ENCODE results near the gene RFTN2. TPM values are rescaled to one million over a fixed set of nuclear protein-coding genes. Genes with fewer than 3 reads are reported as not detected.

Gene RFTN2
- total and polyA plus RNA-seq, 4 donors, result 0.40 to 22.6 (median 2.0) TPM

DNA sequence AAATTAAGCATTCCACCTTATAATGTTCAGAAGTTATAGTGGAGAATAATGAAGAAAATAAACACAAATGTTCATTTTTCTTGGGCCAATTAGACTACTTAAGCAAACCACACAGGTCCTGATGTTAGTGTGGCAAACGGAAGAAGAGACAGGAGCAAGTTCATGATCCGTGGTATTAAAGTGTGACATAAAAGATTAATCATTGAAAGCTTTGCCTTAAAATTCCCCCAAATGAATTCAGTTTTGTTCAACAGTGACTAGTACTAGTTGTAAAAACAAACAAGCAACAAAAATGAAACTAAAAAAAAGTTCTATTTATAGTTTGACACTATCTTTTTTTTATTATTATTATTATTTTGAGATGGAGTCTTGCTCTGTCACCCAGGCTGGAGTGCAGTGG lies 73.7 kb downstream of the RFTN2 start:
- TF ChIP-seq, protein P1, sequence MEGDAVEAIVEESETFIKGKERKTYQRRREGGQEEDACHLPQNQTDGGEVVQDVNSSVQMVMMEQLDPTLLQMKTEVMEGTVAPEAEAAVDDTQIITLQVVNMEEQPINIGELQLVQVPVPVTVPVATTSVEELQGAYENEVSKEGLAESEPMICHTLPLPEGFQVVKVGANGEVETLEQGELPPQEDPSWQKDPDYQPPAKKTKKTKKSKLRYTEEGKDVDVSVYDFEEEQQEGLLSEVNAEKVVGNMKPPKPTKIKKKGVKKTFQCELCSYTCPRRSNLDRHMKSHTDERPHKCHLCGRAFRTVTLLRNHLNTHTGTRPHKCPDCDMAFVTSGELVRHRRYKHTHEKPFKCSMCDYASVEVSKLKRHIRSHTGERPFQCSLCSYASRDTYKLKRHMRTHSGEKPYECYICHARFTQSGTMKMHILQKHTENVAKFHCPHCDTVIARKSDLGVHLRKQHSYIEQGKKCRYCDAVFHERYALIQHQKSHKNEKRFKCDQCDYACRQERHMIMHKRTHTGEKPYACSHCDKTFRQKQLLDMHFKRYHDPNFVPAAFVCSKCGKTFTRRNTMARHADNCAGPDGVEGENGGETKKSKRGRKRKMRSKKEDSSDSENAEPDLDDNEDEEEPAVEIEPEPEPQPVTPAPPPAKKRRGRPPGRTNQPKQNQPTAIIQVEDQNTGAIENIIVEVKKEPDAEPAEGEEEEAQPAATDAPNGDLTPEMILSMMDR (IDR thresholded peaks at IDR 0.05; ENCODE audit: control extremely low read depth, extremely low read depth), result no peak
- Histone ChIP-seq H3K27me3 (ENCODE audit: control insufficient read depth in 3 of 3, insufficient read depth in 3 of 3, low read length in 2 of 3) (no peaks in the 10 kb centered on the region), H3K9me3 (ENCODE audit: control insufficient read depth in 4 of 4, insufficient read depth in 3 of 4, low read length in 3 of 4) (no peaks in the 10 kb centered on the region), H3K9ac (ENCODE audit: insufficient read depth in 1 of 2, low read length in 2 of 2) (no peak overlapping the region), H3K4me3 (no peak overlapping the region), H3K4me1 (ENCODE audit: control insufficient read depth in 5 of 5, insufficient read depth in 5 of 5, low read length in 5 of 5) (no peaks in the 10 kb centered on the region), H3K27ac (ENCODE audit: low read depth in 1 of 2, low read length in 1 of 2) (no peak overlapping the region), H3K36me3 (ENCODE audit: control insufficient read depth in 4 of 4, insufficient read depth in 4 of 4, low read length in 4 of 4) (peaks cover 0 to 3% (median 0%) of the 10 kb centered on the region in 4 donors)
- no peak for DNase-seq
- ATAC-seq (ENCODE audit: insufficient read depth, low FRiP score), result no peak
- WGBS, 2 donors, result 88 to 89% methylated on average over 2 of the region's 2 CpGs

DNA sequence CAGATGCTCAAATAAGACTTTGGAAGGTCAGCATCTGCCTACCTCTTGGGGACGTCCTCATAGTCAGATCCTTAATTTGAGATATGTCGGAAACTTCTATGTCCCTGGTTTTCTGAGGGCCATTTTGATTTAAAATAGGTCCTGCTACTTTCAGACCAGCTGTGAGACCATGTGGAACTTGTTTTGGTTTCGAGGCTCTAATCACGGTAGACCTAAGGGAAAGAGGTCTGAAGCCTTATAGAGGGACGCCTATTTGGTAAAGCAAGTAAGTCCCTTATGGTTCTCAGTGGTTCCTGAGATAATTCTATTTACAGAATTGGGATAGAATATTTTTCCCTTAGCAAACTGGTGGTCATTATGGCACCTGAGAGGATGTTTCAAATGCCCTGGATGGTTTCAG lies 75.1 kb downstream of the RFTN2 start:
- 93 to 96% methylated on average over 5 of the region's 5 CpGs for WGBS, 2 donors
- peaks cover 0 to 9% (median 6%) of the 10 kb centered on the region in 4 donors for H3K36me3 ChIP-seq (ENCODE audit: control insufficient read depth in 4 of 4, insufficient read depth in 4 of 4, low read length in 4 of 4)
- TF ChIP-seq, protein P1 (IDR thresholded peaks at IDR 0.05; ENCODE audit: control extremely low read depth, extremely low read depth), result no peak
- H3K9me3 ChIP-seq (ENCODE audit: control insufficient read depth in 4 of 4, insufficient read depth in 3 of 4, low read length in 3 of 4), result no peaks in the 10 kb centered on the region
- no peak for ATAC-seq (ENCODE audit: insufficient read depth, low FRiP score)
- H3K4me3 ChIP-seq, result no peak overlapping the region
- no peaks in the 10 kb centered on the region for H3K27me3 ChIP-seq (ENCODE audit: control insufficient read depth in 3 of 3, insufficient read depth in 3 of 3, low read length in 2 of 3)
- H3K4me1 ChIP-seq (ENCODE audit: control insufficient read depth in 5 of 5, insufficient read depth in 5 of 5, low read length in 5 of 5), result no peaks in the 10 kb centered on the region
- DNase-seq, result no peak
- no peak overlapping the region for H3K9ac ChIP-seq (ENCODE audit: insufficient read depth in 1 of 2, low read length in 2 of 2)
- no peak overlapping the region for H3K27ac ChIP-seq (ENCODE audit: low read depth in 1 of 2, low read length in 1 of 2)

DNA sequence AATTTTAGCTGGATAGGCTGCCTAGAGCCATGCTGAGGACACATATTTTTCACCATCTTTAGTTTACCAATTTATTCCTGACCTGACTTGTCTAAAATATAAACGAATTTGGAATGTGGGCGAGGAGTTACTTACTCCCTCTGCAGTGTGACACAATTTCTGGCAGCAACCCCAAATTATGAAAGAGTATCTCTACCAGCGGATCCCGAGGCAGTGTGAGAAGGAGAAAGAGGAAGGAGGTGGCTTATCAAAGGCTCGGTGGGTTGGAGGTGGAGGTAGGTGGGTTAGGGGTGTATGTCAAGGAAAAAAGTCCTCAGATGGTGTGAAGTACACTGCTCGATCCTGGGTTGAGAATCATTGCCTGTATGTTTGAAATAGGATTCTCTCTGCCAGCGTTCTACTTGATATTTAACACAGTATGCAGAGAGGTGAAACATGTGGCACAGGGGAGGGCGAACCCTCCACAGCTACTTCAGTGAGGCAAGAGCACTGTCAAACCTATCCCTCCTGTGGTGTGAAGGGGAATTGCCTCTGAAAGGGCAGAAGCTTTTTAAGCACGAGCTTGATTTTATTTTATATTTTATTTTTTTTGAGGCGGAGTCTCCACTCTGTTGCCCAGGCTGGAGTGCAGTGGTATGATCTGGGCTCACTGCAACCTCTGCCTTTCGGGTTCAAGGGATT lies 76.0 kb downstream of the RFTN2 start:
- whole genome bisulfite sequencing, 2 donors, result 30 to 44% methylated on average over 11 of the region's 11 CpGs
- no peak overlapping the region for H3K9ac ChIP-seq (ENCODE audit: insufficient read depth in 1 of 2, low read length in 2 of 2)
- no peaks in the 10 kb centered on the region for H3K9me3 ChIP-seq (ENCODE audit: control insufficient read depth in 4 of 4, insufficient read depth in 3 of 4, low read length in 3 of 4)
- DNase-seq (peak in 2 of 3 donors; percentile 19 to 41), ATAC-seq (ENCODE audit: insufficient read depth, low FRiP score) (peak; percentile 50)
- H3K4me3 ChIP-seq, result no peak overlapping the region
- TF ChIP-seq, protein P1 (IDR thresholded peaks at IDR 0.05; ENCODE audit: control extremely low read depth, extremely low read depth), result no peak
- no peaks in the 10 kb centered on the region for H3K27me3 ChIP-seq (ENCODE audit: control insufficient read depth in 3 of 3, insufficient read depth in 3 of 3, low read length in 2 of 3)
- H3K36me3 ChIP-seq (ENCODE audit: control insufficient read depth in 4 of 4, insufficient read depth in 4 of 4, low read length in 4 of 4), result peaks cover 0 to 14% (median 7%) of the 10 kb centered on the region in 4 donors
- peak overlapping the region in 1 of 2 donors; percentile 40 for H3K27ac ChIP-seq (ENCODE audit: low read depth in 1 of 2, low read length in 1 of 2)
- no peaks in the 10 kb centered on the region for H3K4me1 ChIP-seq (ENCODE audit: control insufficient read depth in 5 of 5, insufficient read depth in 5 of 5, low read length in 5 of 5)
